Measurements from ENCODE around the gene GM2A. TPM values are rescaled to one million over a fixed set of nuclear protein-coding genes. Genes with fewer than 3 reads are reported as not detected.

The GM2A gene
- total and polyA plus RNA-seq, 4 donors, result 31.3 to 78.7 (median 38.1) TPM

- TF ChIP-seq CTCF (IDR thresholded peaks at IDR 0.05; ENCODE audit: control extremely low read depth, extremely low read depth), result peak; percentile 5
- peaks cover 0 to 28% (median 0%) of the 10 kb centered on the region in 5 donors for H3K4me1 ChIP-seq (ENCODE audit: control insufficient read depth in 5 of 5, insufficient read depth in 5 of 5, low read length in 5 of 5)
- DNase-seq, result peak; percentile 69 to 85 (median 73)
- H3K36me3 ChIP-seq (ENCODE audit: control insufficient read depth in 4 of 4, insufficient read depth in 4 of 4, low read length in 4 of 4), result no peaks in the 10 kb centered on the region
- H3K4me3 ChIP-seq, result peak within 1 kb of the TSS; percentile 94
- H3K27ac ChIP-seq (ENCODE audit: low read depth in 1 of 2, low read length in 1 of 2), result peak within 1 kb of the TSS; percentile 94
- ATAC-seq (ENCODE audit: insufficient read depth, low FRiP score), result peak; percentile 88
- H3K27me3 ChIP-seq (ENCODE audit: control insufficient read depth in 3 of 3, insufficient read depth in 3 of 3, low read length in 2 of 3), result peaks cover 0 to 2% (median 0%) of the 10 kb centered on the region in 3 donors
- H3K9me3 ChIP-seq (ENCODE audit: control insufficient read depth in 4 of 4, insufficient read depth in 3 of 4, low read length in 3 of 4), result no peaks in the 10 kb centered on the region
- no peak within 1 kb of the TSS for H3K9ac ChIP-seq (ENCODE audit: insufficient read depth in 1 of 2, low read length in 2 of 2)
- WGBS, 2 donors, result 1% methylated on average over 54 to 58 of the region's 58 CpGs
Measured at GRCh38 chr5:151223447-151224264, 29.3 kb upstream of the GM2A start, which contains the start of gene CCDC69. Gene CCDC69, minus strand, starts transcription at chr5:151224092. Its CDS starts 122 bp downstream, at chr5:151223970.

- TF ChIP-seq CTCF (IDR thresholded peaks at IDR 0.05; ENCODE audit: control extremely low read depth, extremely low read depth), result no peak
- H3K9ac ChIP-seq (ENCODE audit: insufficient read depth in 1 of 2, low read length in 2 of 2), result no peak overlapping the region
- WGBS, 2 donors, result 64 to 84% methylated on average over 6 of the region's 6 CpGs
- no peaks in the 10 kb centered on the region for H3K36me3 ChIP-seq (ENCODE audit: control insufficient read depth in 4 of 4, insufficient read depth in 4 of 4, low read length in 4 of 4)
- peak overlapping the region in 1 of 2 donors; percentile 94 for H3K27ac ChIP-seq (ENCODE audit: low read depth in 1 of 2, low read length in 1 of 2)
- H3K9me3 ChIP-seq (ENCODE audit: control insufficient read depth in 4 of 4, insufficient read depth in 3 of 4, low read length in 3 of 4), result no peaks in the 10 kb centered on the region
- DNase-seq, result no peak
- peaks cover 0 to 23% (median 0%) of the 10 kb centered on the region in 5 donors for H3K4me1 ChIP-seq (ENCODE audit: control insufficient read depth in 5 of 5, insufficient read depth in 5 of 5, low read length in 5 of 5)
- no peak overlapping the region for H3K4me3 ChIP-seq
- peaks cover 0 to 2% (median 0%) of the 10 kb centered on the region in 3 donors for H3K27me3 ChIP-seq (ENCODE audit: control insufficient read depth in 3 of 3, insufficient read depth in 3 of 3, low read length in 2 of 3)
- no peak for ATAC-seq (ENCODE audit: insufficient read depth, low FRiP score)
Measured at GRCh38 chr5:151224372-151224771, 28.6 kb upstream of the GM2A start.

- Histone ChIP-seq H3K4me1 (ENCODE audit: control insufficient read depth in 5 of 5, insufficient read depth in 5 of 5, low read length in 5 of 5) (peaks cover 0 to 25% (median 0%) of the 10 kb centered on the region in 5 donors), H3K27me3 (ENCODE audit: control insufficient read depth in 3 of 3, insufficient read depth in 3 of 3, low read length in 2 of 3) (peaks cover 0 to 2% (median 0%) of the 10 kb centered on the region in 3 donors), H3K27ac (ENCODE audit: low read depth in 1 of 2, low read length in 1 of 2) (no peak overlapping the region), H3K9ac (ENCODE audit: insufficient read depth in 1 of 2, low read length in 2 of 2) (no peak overlapping the region), H3K9me3 (ENCODE audit: control insufficient read depth in 4 of 4, insufficient read depth in 3 of 4, low read length in 3 of 4) (no peaks in the 10 kb centered on the region), H3K4me3 (no peak overlapping the region), H3K36me3 (ENCODE audit: control insufficient read depth in 4 of 4, insufficient read depth in 4 of 4, low read length in 4 of 4) (no peaks in the 10 kb centered on the region)
- TF ChIP-seq CTCF (IDR thresholded peaks at IDR 0.05; ENCODE audit: control extremely low read depth, extremely low read depth), result no peak
- DNase-seq (no peak), ATAC-seq (ENCODE audit: insufficient read depth, low FRiP score) (no peak)
- WGBS, 2 donors, result 96 to 97% methylated on average over 4 of the region's 4 CpGs
Measured at GRCh38 chr5:151225071-151225470, 27.9 kb upstream of the GM2A start.

All from lung (tissue), 12 donors.